Measurements from ENCODE around the gene ALOX12B.

Gene ALOX12B

GRCh38 chr17:8057691-8058114 is 29.8 kb downstream of the ALOX12B start:
- H3K4me2 ChIP-seq (ENCODE audit: low read length): 0 out of 2 replicates have a peak overlapping the region, but pooled peaks have one; percentile 4
- H3K4me3 ChIP-seq (ENCODE audit: low read depth, low read length, poor library complexity, severe bottlenecking): no peak overlapping the region
- H3K9ac ChIP-seq (ENCODE audit: low read length): no peak overlapping the region; the same call in 1 of the 2 replicates
- no peak overlapping the region for H2AFZ ChIP-seq (ENCODE audit: low read length)
- no peak overlapping the region for H3K27ac ChIP-seq (ENCODE audit: low read depth, low read length, poor library complexity, severe bottlenecking)
- no peaks in the 10 kb centered on the region for H3K27me3 ChIP-seq (ENCODE audit: insufficient read depth, low read length)
- H3K36me3 ChIP-seq (ENCODE audit: insufficient read depth, low read length): no peaks in the 10 kb centered on the region
- H3K9me3 ChIP-seq (ENCODE audit: low read length): no peaks in the 10 kb centered on the region
- no peaks in the 10 kb centered on the region for H4K20me1 ChIP-seq (ENCODE audit: insufficient read depth, low read length)
- TF ChIP-seq, protein P1, sequence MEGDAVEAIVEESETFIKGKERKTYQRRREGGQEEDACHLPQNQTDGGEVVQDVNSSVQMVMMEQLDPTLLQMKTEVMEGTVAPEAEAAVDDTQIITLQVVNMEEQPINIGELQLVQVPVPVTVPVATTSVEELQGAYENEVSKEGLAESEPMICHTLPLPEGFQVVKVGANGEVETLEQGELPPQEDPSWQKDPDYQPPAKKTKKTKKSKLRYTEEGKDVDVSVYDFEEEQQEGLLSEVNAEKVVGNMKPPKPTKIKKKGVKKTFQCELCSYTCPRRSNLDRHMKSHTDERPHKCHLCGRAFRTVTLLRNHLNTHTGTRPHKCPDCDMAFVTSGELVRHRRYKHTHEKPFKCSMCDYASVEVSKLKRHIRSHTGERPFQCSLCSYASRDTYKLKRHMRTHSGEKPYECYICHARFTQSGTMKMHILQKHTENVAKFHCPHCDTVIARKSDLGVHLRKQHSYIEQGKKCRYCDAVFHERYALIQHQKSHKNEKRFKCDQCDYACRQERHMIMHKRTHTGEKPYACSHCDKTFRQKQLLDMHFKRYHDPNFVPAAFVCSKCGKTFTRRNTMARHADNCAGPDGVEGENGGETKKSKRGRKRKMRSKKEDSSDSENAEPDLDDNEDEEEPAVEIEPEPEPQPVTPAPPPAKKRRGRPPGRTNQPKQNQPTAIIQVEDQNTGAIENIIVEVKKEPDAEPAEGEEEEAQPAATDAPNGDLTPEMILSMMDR (IDR thresholded peaks at IDR 0.05; ENCODE audit: low read length): peak; percentile 79
- no peak for TF ChIP-seq EZH2 (IDR thresholded peaks at IDR 0.05; ENCODE audit: borderline replicate concordance, low read length)
- H3F3A ChIP-seq (ENCODE audit: insufficient read depth, low read length): no peaks in the 10 kb centered on the region
- H3K9me2 ChIP-seq (ENCODE audit: low read depth, low read length): no peaks in the 10 kb centered on the region
- H3K79me2 ChIP-seq (ENCODE audit: insufficient read depth, low read length): no peaks in the 10 kb centered on the region
- H3K4me1 ChIP-seq (ENCODE audit: insufficient read depth, low read length, severe bottlenecking): peaks cover 24% of the 10 kb centered on the region

GRCh38 chr17:8056976-8057625 is 30.4 kb downstream of the ALOX12B start:
- H4K20me1 ChIP-seq (ENCODE audit: insufficient read depth, low read length): no peaks in the 10 kb centered on the region
- H3K9me2 ChIP-seq (ENCODE audit: low read depth, low read length): no peaks in the 10 kb centered on the region
- H3K27me3 ChIP-seq (ENCODE audit: insufficient read depth, low read length): no peaks in the 10 kb centered on the region
- no peaks in the 10 kb centered on the region for H3K9me3 ChIP-seq (ENCODE audit: low read length)
- no peaks in the 10 kb centered on the region for H3K79me2 ChIP-seq (ENCODE audit: insufficient read depth, low read length)
- H3K4me2 ChIP-seq (ENCODE audit: low read length): peak overlapping the region; percentile 37; the same call in 1 of the 2 replicates
- H3F3A ChIP-seq (ENCODE audit: insufficient read depth, low read length): no peaks in the 10 kb centered on the region
- no peak overlapping the region for H2AFZ ChIP-seq (ENCODE audit: low read length)
- TF ChIP-seq EZH2 (IDR thresholded peaks at IDR 0.05; ENCODE audit: borderline replicate concordance, low read length): no peak
- TF ChIP-seq, protein P1 (IDR thresholded peaks at IDR 0.05; ENCODE audit: low read length): no peak
- no peaks in the 10 kb centered on the region for H3K36me3 ChIP-seq (ENCODE audit: insufficient read depth, low read length)
- no peak overlapping the region for H3K27ac ChIP-seq (ENCODE audit: low read depth, low read length, poor library complexity, severe bottlenecking)
- no peak overlapping the region for H3K4me3 ChIP-seq (ENCODE audit: low read depth, low read length, poor library complexity, severe bottlenecking)
- peaks cover 24% of the 10 kb centered on the region for H3K4me1 ChIP-seq (ENCODE audit: insufficient read depth, low read length, severe bottlenecking)
- H3K9ac ChIP-seq (ENCODE audit: low read length): no peak overlapping the region; the same call in 1 of the 2 replicates

DNA sequence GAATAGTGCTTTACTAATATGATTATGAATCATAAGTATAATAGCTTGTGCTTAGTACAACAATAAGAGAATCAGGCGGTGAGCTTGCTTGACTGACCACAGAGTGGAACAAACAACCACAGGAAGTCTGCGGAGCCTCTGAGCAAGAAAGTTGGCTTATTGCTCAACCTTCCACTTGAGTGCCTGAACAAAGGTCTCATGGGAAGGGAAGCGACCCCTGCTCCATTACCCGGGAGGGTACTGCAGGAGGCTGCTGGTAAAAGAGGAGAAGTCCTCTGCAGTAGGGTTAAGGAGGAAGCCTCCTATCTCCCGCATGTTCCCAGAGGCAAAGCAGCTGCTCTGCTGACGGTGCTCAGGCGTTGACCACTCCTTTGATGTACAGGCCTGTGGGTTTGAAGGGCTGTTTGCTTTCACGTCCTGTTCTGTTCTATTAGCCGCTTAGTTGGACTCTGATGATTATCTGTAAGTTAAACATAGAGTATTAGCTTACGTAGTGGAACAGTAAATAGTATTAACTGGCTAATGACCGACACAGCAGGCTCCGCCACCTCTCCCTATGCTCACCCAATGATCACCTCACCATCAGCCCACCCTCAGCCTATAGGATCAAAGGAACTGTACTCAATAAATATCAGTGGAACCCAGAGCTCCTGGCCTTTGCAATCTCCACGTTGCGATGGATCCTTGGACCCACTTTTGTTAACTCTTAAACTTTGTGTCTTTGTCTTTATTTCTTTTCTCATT is 31.1 kb downstream of the ALOX12B start:
- Histone ChIP-seq H3K27ac (ENCODE audit: low read depth, low read length, poor library complexity, severe bottlenecking) (no peak overlapping the region), H3K9me2 (ENCODE audit: low read depth, low read length) (no peaks in the 10 kb centered on the region), H4K20me1 (ENCODE audit: insufficient read depth, low read length) (no peaks in the 10 kb centered on the region)

More for the DNA sequence above, 31.1 kb downstream of the ALOX12B start:
- H3F3A ChIP-seq (ENCODE audit: insufficient read depth, low read length): no peaks in the 10 kb centered on the region
- no peaks in the 10 kb centered on the region for H3K79me2 ChIP-seq (ENCODE audit: insufficient read depth, low read length)
- no peak overlapping the region for H2AFZ ChIP-seq (ENCODE audit: low read length)
- peaks cover 24% of the 10 kb centered on the region for H3K4me1 ChIP-seq (ENCODE audit: insufficient read depth, low read length, severe bottlenecking)
- TF ChIP-seq, protein P1 (IDR thresholded peaks at IDR 0.05; ENCODE audit: low read length): no peak
- TF ChIP-seq EZH2 (IDR thresholded peaks at IDR 0.05; ENCODE audit: borderline replicate concordance, low read length): no peak
- H3K36me3 ChIP-seq (ENCODE audit: insufficient read depth, low read length): no peaks in the 10 kb centered on the region
- H3K4me3 ChIP-seq (ENCODE audit: low read depth, low read length, poor library complexity, severe bottlenecking): peak overlapping the region; percentile 3
- no peaks in the 10 kb centered on the region for H3K9me3 ChIP-seq (ENCODE audit: low read length)
- H3K27me3 ChIP-seq (ENCODE audit: insufficient read depth, low read length): no peaks in the 10 kb centered on the region; the same call in 1 of the 2 replicates
- H3K9ac ChIP-seq (ENCODE audit: low read length): no peak overlapping the region; the same call in 1 of the 2 replicates
- H3K4me2 ChIP-seq (ENCODE audit: low read length): peak overlapping the region; percentile 37; the same call in 1 of the 2 replicates

Measured in OCI-LY1 (cell line).